ENCODE data around the gene FRAT1.
A peak's percentile ranks its signal among the peaks of the same experiment; 100 is the strongest.

Gene FRAT1

DNA sequence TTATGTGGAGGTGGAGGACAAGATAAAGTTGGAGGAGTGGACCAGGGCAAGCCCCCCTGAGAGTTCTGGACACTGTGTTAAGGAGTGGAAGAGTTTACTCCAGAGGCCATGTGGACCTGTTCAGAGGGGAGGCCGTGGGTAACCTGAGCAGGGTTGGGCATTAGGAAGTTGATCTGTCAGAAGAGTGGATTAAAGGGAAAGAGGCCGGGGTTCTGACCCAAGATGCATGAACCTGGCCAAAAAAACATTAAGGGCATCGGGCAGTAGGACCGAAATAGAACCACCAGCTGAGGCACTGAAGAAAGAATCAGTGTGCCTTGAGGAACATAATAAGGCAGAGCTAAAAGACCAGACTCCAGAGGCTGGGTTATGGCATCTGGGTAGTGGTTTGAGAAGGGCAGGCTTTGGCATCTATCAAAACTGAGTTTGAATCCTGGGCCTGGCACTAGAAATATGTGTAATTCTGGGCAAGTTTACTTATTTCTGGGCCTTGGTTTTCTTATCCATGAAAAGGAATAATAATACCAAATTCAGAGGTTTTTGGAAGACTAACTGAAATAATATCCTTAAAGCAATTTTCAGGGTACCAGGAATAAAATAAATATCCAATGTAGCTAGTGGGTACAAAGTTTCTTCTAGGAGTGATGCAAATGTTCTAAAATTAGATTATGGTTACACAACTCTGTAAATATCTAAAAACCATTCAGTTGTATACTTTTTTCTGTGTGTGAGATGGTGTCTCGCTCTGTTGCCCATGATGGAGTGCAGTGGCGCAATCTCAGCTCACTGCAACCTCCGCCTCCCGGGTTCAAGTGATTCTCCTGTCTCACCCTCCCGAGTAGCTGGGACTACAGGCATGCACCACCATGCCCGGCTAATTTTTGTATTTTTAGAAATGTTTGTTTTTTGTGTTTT lies 10.9 kb upstream of the FRAT1 start:
- no peak for DNase-seq

DNA sequence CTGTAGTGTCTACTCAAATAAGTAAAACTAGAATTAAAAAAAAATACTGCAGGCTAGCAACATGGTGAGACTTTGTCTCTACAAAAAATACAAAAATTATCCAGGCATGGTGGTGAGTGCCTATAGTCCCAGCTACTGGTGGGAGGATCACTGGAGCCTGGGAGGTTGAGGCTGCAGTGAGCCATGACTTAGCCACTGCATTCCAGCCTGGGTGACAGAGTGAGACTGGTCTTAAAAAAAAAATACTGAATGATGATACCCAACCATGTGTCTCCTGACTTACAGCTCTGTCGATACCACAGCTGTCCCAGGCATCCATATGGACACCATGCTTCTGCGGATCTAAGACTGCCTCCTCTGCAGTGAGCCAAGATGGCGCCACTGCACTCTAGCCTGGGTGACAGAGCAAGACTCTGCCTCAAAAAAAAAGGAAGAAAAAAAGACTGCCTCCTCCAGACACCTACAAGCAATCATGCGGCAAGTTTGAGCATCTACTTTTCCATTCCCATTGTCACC lies 7.9 kb upstream of the FRAT1 start:
- DNase-seq: no peak

DNA sequence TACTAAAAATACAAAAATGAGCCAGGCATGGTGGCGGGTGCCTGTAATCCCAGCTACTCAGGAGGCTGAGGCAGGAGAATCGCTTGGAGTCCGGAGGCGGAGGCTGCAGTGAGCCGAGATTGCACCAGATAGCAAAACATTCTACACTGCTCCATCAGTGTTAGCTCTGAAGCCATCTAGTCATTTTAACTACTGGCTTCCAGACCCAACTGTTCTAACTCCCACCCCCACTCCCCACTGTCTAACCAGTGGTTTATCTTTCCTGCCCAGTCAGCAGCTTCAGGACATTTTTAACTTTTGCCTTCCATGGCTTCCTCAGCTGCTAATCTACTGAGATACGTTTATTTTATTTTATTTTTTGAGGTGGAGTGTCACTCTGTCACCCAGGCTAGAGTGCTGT lies 6.2 kb upstream of the FRAT1 start:
- DNase-seq: no peak

DNA sequence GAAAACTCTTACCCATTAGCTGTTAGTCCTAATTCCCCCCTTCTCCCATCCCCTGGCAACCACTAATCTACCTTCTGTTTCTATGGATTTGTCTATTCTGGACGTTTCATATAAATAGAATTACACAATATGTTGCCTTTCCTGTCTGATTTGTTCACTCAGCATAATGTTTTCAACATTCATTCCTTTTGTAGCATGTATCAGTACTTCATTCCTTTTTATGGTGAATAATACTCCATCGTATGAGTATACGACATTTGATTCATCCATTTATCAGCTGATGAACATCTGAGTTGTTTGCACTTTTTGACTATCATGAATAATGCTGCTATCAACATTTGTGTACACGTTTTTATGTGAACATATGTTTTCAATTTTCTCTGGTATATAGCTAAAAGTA lies 4.4 kb upstream of the FRAT1 start:
- no peak for DNase-seq

DNA sequence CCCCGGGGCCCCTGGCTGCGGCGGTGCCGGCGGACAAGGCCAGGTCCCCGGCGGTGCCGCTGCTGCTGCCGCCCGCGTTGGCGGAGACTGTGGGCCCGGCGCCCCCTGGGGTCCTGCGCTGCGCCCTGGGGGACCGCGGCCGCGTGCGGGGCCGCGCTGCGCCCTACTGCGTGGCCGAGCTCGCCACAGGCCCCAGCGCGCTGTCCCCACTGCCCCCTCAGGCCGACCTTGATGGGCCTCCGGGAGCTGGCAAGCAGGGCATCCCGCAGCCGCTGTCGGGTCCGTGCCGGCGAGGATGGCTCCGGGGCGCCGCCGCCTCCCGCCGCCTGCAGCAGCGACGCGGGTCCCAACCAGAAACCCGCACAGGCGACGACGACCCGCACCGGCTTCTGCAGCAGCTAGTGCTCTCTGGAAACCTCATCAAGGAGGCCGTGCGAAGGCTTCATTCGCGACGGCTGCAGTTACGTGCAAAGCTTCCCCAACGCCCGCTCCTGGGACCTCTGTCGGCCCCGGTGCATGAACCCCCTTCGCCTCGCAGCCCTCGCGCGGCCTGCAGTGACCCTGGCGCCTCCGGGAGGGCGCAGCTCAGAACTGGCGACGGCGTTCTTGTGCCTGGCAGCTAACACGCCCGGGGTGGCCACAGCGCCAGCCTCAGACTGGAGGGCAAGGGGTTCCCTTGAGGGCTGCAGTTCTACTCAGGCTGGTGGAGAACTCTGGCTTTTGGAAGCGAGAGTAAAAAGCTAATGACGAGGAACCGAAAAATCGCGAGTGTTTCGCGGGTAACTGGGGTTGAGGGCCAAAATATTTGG lies 804 bp downstream of the FRAT1 start:
- DNase-seq: no peak

DNA sequence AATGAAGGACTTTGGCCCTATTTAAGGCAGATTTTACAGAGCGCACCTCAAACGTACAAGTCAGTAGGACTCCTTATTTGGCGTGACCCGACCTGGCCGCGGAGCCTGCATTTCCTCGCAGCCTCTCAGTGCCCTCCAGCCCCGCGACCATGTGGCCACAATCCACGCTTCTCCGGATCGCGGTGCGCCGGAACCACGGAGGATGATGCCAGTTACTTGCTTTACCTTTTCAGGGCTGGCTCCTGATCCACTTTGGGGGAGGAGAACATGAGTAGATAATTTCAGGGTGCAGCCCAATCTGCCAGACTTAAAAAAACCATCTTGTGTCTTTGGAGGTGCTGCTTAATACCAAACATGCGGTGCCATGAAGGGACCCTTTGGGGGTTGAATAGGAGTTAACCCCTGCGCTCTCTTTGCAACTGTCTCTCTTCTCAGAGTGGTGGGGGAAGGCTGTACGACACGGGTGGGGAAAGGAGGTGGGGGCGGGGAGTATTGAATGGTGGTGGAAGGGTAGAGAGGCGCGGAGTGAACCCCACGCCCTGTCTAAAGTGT lies 1.5 kb downstream of the FRAT1 start:
- DNase-seq: no peak

DNA sequence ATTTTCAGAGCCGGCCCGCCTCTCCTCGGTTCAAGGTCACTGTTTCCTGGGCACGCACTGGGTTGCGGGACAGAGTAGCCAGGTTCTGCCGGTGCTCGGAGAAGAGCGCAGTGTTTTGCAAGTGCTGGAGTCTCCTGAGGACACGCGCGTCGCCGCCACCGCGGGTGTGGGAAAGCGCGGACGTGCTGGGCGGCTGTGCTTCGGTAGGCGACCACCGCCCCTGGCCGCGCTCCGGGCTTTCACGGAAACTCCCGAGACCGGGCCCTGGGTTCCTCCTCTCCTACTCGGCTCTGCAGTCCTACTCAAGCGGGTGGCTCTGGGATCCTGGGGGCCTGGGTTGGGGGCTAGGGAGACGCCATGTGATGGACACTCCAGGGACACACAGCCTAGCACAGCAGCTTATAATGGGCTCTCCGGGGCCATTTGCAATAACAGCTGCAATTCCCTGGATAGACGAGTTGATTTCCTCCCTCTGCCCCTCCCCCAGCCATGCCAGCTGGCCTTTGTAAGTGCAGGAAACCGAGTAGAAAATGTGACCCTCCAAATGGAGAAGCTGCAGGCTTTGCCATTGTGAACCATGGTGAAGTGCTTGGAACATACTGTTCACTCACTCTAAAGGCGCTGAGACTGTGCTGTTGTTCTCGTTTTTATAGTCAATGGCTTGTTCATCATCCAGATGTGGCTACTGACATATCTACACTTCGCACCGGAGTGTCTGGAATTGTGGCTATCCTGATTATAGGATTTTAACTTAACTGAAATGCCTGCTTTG lies 2.1 kb downstream of the FRAT1 start:
- DNase-seq: peak; percentile 42

DNA sequence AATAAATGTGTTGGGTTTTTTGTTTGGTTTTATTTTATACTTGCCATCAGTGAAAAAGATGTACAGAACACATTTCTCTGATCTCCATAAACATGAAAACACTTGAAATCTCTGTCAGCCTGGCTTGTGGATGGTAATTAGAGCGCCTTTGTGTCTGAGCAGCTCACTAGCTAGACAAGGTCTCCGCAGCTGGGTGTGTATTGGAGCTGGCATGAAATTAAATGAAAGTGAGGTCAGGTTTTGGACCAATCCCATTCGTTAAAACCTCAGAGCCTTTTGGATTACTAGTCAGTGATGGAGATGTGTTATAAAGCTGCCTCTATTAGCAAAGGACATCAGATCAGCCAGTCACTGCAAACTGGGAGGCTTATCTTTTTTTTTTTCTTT lies 2.7 kb downstream of the FRAT1 start:
- peak; percentile 62 for DNase-seq

DNA sequence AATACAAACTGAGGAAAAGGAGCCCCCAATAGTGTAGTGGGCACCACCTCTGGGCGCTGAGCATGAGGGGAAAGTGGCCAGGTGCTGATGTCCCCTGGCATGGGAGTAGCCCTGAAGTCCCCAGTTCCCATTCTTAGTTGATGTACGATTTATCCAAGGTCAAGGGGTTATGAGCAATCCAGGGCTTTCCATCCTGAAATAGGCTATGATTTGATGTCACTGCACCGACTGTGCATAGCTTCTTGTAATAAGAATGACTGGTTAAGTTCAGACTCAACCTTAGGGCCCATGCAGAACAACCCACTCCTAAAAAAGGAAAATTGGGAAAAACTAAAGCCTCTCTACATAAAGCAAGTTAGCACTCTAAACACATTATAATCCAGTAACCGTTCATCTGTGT lies 4.4 kb downstream of the FRAT1 start:
- no peak for DNase-seq

DNA sequence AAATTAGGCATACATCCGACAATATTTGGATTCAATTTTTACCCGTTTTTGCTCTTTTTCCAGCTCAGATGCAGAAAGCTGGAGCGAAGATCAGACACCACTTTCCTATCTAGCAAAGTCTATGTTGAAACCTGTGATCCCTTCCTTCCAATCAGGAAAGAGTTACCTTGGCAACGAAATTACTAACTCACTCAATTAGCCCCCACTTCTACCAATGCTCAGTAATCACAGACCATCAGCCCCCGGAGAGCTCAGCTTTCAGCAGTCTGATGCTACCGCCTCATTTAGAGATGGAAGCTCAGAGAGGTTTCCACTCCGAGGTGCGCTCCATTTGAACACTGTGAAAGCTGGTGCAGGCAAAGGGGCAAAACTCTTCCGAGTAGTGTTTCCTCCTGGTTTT lies 6.7 kb downstream of the FRAT1 start:
- DNase-seq: no peak

DNA sequence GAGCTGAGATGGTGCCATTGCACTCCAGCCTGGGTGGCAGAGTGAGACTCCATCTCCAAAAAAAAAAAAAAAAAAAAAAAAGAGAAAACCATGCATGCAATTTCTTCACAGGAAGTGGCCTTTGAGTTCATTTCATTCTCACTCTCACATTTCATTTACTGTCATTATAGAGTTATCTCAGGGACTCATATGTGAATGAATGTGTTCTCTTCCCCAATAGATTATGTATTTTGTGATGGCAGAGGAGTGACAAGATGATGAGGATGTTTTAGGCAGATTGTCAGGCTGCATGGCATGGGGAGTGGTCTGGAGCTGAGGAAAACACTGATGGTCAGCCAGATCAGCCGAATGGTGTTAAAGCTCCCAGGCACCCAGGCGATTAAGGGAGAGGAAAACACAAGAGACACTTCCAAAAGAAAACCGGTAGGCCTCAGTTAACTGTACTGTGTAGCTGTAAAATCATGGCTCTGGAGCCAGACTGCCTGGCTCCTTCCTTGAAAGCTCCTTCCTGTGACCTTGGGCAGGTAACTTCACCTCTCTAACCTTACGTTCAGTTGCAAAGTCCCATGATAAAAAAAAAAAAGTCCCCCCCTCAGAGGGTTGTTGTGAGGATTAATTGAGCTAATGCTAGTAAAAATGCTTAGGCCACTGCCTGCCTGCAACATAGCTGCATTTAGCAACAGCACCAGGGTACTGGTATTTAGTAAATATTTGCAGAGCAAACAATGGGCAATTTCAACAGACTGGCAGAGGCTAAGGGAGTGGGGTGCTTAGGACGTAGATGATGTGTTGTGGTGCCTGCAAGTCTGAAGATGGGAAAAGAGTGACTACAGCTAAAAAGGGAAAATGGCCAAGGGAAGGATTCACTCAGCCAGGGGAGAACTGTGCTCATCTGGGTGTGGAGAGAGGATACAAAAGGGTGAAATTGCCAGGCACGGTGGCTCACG lies 8.6 kb downstream of the FRAT1 start:
- DNase-seq: no peak

DNA sequence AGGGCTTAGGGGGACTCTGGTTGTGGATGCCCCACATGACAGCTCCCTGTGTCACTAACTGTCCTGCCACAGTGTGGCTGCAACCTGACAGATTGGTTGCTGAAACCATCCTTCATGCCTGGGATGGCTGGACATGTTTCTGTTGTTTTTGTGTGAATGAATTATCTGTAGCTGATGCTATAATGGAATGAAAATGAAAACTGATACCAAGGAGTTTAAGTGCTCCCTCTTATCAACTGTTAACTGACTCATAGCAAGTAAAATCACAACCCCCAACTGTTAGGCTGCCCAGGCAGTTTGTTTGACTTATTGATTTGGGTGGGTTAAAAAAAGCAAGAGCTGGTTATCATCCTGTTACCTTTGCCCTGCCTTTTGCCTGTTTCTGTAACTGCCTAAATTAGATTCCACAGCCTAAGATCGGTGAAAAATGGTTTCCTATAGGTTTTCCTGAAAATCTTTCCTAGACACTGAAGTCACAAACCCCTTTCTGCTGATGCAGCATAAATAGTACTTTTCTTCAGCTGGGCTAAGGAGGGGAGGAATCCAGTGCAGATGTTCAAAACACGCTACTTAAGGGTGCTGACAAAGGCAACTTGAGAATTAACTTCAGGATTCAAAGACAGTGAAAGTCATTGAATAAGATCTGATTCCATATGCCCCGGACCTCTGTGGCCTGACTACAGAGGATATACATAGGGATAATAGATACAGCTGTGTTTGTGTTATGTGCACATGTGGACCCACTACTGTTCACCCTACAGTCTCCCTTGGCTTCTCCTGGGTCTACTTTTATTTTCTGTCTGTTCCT lies 9.8 kb downstream of the FRAT1 start:
- no peak for DNase-seq

DNA sequence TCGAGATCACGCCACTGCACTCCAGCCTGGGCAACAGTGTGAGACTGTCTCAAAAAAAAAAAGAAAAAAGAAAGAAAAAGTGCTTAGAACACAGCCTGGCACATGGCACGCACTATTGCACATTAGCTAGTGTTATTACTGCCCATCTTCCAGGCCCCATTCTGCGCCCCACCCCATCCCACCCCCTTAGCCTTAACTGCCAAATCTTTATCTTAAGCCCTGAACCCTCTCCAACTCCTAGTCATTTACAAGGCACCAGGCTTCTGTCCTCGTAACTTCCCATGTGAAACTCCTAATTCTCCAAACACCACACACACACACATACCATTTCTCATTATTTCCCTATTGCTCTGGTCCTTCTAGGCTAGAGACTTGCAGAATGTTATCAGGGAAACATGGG lies 10.7 kb downstream of the FRAT1 start:
- no peak for DNase-seq

DNA sequence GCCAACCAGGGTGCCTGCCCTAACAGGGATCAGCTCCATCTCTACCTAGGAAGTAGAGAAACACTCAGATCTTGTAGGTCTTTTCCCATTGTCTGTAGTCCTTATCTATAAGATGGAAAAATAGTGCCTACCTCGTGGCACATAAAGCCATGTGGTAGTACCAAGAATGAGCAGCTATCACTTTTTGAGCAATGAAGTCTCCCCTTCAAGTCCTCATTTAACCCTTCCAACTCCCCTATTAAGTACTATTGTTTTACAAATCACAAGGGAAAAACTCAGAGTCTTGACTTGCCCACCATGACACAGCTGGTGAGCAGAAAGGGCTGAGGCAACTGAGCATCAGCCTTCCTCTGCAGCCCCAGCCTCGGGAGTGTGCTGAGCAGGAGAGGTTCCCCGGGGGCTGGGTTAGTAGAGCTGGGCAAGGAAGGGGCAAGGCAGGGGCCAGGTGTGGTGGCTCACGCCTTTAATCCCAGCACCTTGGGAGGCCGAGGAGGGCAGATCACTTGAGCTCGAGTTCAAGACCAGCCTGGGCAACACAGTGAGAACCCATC lies 12.2 kb downstream of the FRAT1 start:
- no peak for DNase-seq

DNA sequence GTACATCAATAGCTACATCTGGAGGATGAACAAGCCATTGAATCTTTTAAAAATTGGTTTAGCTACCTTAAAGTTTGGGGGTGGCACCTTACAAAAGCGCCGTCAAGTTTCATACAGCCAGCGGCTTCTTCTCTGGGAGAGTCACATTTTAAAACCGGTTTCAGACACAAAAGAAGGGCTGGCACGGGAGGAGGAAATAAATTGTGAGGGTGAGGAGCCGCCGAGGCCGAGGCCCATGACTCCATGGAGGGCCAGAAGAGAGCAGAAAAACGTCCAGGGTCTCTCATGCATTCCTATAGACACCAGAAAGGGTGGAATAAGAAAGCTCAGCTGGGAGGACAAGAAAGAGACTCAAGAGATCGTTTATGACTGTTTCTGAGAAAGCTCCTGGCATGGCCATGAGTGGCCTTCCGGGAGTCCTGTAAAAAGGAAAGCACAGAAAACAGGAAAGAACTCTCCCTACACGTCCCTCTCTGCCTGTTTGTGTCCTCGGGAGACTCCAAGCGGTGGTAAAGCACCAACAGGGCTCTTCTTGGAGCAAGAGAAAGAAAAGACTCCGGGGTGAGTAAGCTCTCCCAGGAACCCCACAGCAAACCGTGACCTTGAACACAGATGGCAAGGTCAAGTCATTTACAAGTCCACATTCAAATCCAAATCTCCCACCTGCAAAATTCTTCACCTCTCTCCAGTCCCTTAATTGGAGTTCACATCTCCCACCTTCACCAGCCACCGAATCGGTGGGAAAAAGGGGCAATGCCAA lies 13.7 kb downstream of the FRAT1 start:
- DNase-seq: no peak

DNA sequence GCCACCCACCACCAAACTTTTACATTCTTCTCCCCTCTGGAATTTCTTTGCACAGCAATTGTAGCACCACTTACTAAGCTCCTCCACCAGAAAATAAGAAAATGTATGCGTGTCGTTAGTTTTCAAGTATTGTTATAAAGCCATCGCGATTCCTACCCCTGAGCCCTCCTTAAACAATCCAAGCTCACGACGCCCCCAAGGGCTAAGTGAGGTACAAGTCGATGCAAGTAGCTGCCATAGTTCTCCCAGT lies 14.2 kb downstream of the FRAT1 start:
- DNase-seq: peak; percentile 8

DNA sequence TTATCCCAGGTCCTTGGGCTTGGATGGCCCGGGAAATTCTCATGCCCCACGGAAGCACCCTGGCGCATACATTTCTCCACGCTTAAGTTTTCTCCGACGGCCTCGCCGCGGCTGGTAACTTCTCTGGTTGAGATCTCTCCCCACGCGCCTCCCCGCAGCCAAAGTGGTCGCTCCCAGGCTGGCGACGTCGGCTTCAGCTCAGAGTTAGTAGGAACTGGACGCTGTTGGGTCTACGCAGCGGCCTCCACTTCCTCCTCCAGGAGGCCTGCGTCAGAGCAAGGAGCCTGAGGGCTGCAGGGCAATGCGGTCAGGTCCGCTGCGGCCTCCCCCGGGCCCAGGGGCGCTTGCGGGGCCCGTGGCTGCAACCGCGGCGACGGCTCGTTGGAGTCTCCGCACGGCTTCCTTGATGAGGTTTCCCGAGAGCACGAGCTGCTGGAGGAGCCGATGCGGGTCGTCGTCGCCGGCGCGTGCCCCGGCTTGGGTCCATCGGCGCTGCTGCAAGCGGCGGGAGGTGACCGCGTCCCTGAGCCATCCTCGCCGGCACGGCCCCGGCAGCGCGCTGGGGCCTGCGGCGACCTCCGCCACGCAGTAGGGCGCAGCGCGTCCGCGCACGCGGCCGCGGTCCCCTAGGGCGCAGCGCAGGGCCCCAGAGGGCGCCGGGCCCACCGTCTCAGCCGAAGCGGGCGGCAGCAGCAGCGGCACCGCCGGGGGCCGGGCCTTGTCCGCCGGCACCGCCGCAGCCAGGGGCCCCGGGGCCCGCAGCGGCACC lies 14.7 kb downstream of the FRAT1 start:
- DNase-seq: no peak

DNA sequence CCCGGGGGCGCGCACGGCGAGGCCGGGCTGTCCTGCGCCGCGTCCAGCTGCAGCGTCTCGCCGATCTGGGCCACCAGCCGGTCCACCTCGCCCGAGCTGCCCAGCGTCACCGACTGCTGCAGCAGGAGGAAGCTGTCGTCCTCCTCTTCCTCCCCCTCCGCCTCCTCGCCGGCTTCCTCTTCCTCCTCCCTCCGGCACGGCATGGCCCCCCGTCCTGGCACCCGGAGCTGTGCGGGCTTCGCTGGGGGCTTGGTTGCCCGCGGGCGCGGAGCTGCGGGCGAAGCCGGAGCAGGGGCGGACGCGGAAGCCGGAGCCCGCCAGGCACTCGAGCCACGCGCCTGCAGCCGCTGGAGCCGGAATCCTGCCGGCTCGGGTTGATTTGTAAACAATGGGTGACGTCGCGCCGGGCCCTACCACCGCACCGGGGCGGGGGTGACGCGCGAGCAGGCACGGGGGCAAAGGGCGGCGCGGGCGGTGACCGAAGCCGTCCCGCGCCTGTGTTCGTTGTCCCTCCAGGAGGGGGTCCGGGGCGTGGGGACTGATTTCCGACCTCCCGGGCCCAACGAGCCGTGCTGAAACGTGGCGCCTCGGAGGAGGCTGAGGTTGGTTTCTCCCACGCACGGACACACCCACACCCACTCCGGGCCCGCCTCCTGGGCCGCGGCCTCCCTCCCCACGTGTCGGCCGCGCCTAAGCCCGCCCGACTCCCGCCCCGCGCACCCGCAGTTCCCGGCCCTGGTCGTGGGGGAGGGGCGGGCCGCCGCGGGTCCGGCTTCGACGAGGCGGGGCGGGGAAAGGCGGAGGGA lies 15.5 kb downstream of the FRAT1 start, which contains the start of gene FRAT2:
FRAT2 (minus strand) TSS at position 360 of the 806 bp plus-strand sequence; CDS start at position 203, 157 bp downstream.
- peak; percentile 43 for DNase-seq

Measured in DMS79 (cell line).